Measurements from ENCODE around the gene PWWP2A.
A peak's percentile ranks its signal among the peaks of the same experiment; 100 is the strongest.
"Not testable (repeated sequence)": the region's sequence is repeated elsewhere in the genome, so short reads cannot be mapped to it uniquely, and the experiment has no call there.

The PWWP2A gene

GRCh38 chr5:160119142-160119904 is at the start of gene PWWP2A:
Gene PWWP2A (minus strand): TSS chr5:160119450. CDS start chr5:160119388, 62 bp downstream.
- DNase-seq (ENCODE audit: low read depth in 1 of 2, low spot score in 1 of 2), result peak; percentile 92 to 95

GRCh38 chr5:160167624-160168165 is 48.4 kb upstream of the PWWP2A start:
- no peak for DNase-seq (ENCODE audit: low read depth in 1 of 2, low spot score in 1 of 2)

GRCh38 chr5:160166973-160167623 is 47.8 kb upstream of the PWWP2A start:
- DNase-seq (ENCODE audit: low read depth in 1 of 2, low spot score in 1 of 2), result no peak

GRCh38 chr5:160166069-160166972 is 47.1 kb upstream of the PWWP2A start:
- DNase-seq (ENCODE audit: low read depth in 1 of 2, low spot score in 1 of 2), result no peak

GRCh38 chr5:160165137-160166068 is 46.2 kb upstream of the PWWP2A start:
- DNase-seq (ENCODE audit: low read depth in 1 of 2, low spot score in 1 of 2), result no peak

GRCh38 chr5:160162910-160163309 is 43.7 kb upstream of the PWWP2A start:
- no peak for DNase-seq (ENCODE audit: low read depth in 1 of 2, low spot score in 1 of 2)

GRCh38 chr5:160161626-160162025 is 42.4 kb upstream of the PWWP2A start:
- DNase-seq (ENCODE audit: low read depth in 1 of 2, low spot score in 1 of 2), result no peak

GRCh38 chr5:160160875-160161274 is 41.6 kb upstream of the PWWP2A start:
- DNase-seq (ENCODE audit: low read depth in 1 of 2, low spot score in 1 of 2), result not testable (repeated sequence)

- no peak for DNase-seq (ENCODE audit: low read depth in 1 of 2, low spot score in 1 of 2)
Measured at GRCh38 chr5:160159991-160160792, 40.9 kb upstream of the PWWP2A start.

GRCh38 chr5:160158087-160158486 is 38.8 kb upstream of the PWWP2A start:
- DNase-seq (ENCODE audit: low read depth in 1 of 2, low spot score in 1 of 2), result no peak

GRCh38 chr5:160155017-160155750 is 35.9 kb upstream of the PWWP2A start:
- no peak for DNase-seq (ENCODE audit: low read depth in 1 of 2, low spot score in 1 of 2)

GRCh38 chr5:160152901-160153300 is 33.7 kb upstream of the PWWP2A start:
- DNase-seq (ENCODE audit: low read depth in 1 of 2, low spot score in 1 of 2), result no peak

GRCh38 chr5:160152287-160152686 is 33.0 kb upstream of the PWWP2A start:
- DNase-seq (ENCODE audit: low read depth in 1 of 2, low spot score in 1 of 2), result no peak

- DNase-seq (ENCODE audit: low read depth in 1 of 2, low spot score in 1 of 2), result no peak
Measured at GRCh38 chr5:160151017-160151416, 31.8 kb upstream of the PWWP2A start.

GRCh38 chr5:160150381-160150780 is 31.1 kb upstream of the PWWP2A start:
- DNase-seq (ENCODE audit: low read depth in 1 of 2, low spot score in 1 of 2), result no peak

- DNase-seq (ENCODE audit: low read depth in 1 of 2, low spot score in 1 of 2), result not testable (repeated sequence)
Measured at GRCh38 chr5:160144436-160144835, 25.2 kb upstream of the PWWP2A start.

- DNase-seq (ENCODE audit: low read depth in 1 of 2, low spot score in 1 of 2), result no peak
Measured at GRCh38 chr5:160134332-160134731, 15.1 kb upstream of the PWWP2A start.

- no peak for DNase-seq (ENCODE audit: low read depth in 1 of 2, low spot score in 1 of 2)
Measured at GRCh38 chr5:160133918-160134304, 14.7 kb upstream of the PWWP2A start.

Data from activated T-helper 1 cell treated with anti-CD3 and anti-CD28 coated beads, Interleukin-2, amount 50 U/mL, for 16 hours (primary cell).